Measurements from ENCODE around the gene JOSD2.
"Not testable (repeated sequence)": the region's sequence is repeated elsewhere in the genome, so short reads cannot be mapped to it uniquely, and the experiment has no call there.

JOSD2 gene

GRCh38 chr19:50546527-50547221, 35.7 kb upstream of the JOSD2 start:
- DNase-seq: no peak

GRCh38 chr19:50542943-50543342, 32.0 kb upstream of the JOSD2 start:
- DNase-seq: no peak

DNA sequence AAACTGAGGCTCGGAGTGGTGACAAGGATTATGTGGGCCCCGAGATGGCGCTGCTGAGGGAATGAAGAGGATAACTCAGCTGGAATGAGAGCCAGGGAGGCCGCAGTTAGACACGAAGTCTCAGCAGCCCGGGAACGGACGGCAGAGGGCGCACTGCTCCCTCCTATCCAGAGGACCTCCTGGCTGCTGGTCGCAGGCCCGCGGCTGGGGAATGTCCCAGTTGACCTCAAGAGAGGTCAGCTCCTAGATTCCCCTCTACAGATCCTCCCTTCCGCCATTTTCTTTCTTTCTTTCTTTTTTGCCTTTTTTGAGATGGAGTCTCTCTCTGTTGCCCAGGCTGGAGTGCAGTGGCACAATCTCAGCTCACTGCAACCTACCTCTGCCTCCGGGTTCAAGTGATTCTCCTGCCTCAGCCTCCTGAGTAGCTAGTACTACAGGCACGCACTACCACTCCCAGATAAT, 26.8 kb upstream of the JOSD2 start:
- peak; percentile 46 for DNase-seq

DNA sequence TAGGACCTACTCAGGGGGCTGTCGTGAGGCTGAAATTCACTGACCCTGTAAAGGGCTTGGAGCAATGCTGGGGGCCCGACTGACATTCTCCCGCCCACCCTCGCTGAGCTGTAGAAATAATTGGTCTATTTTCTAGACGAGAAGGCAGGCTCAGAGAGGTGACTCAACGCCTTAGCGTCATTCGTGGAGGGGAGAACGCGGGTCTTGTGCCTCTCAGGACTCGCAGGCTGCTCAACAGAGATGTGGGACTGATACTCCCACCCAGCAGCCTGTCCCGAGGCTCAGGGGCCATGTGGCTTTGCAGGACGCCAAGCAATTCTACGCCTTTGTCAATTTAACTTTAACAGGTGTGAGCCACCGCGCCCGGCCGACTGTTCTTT, 26.3 kb upstream of the JOSD2 start:
- no peak for DNase-seq

GRCh38 chr19:50536662-50537305, 25.8 kb upstream of the JOSD2 start:
- no peak for DNase-seq

DNA sequence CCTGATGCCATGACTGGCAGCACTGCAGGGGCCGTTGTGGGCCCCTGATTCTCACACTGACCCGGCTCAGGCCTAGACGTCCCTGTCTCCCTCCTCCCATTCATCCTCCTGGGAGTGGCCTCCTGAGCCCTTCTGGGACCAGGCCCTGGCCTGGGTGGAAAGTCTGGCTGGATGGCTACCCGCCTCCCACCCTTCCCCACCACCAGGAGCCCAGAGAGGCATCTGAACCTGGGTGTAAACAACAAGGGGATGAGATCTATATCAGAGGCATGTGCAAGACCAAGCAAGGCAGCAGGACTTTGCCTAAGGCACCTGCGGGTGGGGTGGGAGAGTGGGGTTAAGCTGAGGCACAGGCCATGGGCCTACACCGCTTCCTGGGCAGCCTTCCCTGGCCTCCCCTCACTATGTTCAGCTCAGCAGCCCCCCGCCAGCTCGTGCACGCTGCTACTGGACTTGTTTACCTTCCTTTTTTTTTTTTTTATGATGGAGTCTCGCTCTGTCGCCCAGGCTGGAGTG, 24.7 kb upstream of the JOSD2 start:
- DNase-seq: no peak

DNA sequence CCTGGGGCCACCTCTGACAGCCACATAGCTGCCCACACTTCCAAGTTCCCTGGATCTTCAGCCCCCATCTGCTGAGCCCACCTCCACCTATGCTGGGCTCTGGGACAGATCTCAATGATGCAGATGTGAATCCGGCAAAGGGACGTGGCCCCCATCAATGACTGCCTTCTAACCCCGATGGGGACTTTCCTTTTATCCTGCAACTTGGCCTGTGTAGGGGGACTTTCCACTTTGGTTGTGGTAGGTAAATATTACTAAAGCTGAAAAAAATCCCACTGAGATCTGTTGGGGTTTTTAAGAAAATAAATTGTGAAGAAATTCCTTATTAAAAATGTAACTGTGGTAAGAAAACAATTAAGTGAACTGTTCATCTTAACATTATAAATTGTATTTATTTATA, 23.5 kb upstream of the JOSD2 start:
- DNase-seq: no peak

GRCh38 chr19:50532952-50533351, 22.0 kb upstream of the JOSD2 start:
- no peak for DNase-seq

- DNase-seq: no peak
Observed at GRCh38 chr19:50531171-50531612, 20.2 kb upstream of the JOSD2 start.

DNA sequence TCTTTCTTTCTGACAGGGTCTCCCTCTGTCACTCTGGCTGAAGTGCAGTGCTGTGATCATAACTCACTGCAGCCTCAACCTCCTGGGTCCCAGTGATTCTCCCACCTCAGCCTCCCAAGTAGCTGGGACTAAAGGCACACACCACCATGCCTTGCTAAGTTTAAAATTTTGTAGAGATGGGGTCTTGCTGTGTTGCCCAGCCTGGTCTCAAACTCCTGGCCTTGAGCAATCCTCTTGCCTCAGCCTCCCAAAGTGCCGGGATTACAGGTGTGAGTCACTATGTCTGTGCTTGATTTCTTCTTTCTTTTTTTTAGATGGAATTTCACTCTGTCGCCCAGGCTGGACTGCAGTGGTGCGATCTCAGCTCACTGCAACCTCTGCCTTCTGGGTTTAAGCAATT, 17.1 kb upstream of the JOSD2 start:
- DNase-seq: not testable (repeated sequence)

- no peak for DNase-seq
Observed at GRCh38 chr19:50522881-50523280, 11.9 kb upstream of the JOSD2 start.

DNA sequence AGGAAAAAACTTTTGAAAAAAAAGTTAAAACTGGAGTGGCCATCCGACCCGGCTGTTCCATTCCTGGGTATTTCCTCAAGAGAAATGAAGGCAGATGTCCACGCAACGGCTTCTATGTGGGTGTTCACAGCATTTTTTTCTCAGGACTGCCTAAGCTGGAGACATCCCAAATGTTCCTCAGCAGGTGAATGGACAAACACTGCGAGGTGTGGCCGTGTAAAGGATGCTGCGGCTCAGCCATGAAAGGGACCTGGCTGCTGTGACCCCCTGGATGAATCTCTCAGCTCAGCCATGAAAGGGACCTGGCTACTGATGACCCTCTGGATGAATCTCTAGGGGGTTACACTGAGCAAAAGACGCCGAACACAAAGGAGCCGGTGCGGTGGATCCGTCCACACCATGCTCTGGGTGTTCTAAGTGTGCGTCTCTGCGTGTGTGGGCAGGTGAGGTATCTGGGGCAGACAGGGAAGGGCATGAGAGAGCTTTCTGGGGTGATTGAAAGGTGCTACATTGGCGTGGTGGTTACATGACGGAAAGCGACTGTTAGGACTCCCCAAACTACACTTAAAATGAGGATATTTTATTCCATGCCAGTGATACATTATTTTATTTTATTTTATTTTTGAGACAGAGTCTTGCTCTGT, 10.0 kb upstream of the JOSD2 start:
- no peak for DNase-seq

- DNase-seq: no peak
Observed at GRCh38 chr19:50519006-50519575, 8.1 kb upstream of the JOSD2 start.

GRCh38 chr19:50518091-50519005, 7.4 kb upstream of the JOSD2 start:
- DNase-seq: no peak

DNA sequence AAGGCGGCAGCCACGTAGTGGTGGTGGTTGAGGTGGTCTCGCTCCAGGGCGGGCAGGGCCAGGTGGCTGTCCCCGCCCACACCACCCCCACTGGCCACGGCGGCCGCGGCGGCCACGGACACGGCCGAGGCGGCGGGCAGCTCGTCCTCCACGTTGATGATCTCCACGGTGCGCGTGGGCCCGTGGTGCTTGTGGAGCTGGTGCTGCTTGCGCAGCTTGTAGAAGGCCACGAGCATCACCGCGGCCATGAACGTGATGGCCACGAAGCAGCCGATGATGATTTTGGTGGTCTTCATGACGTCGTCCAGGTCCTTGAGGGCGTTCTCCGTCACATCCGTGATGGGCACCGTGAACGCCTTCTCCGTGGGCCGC, 6.7 kb upstream of the JOSD2 start:
- no peak for DNase-seq

DNA sequence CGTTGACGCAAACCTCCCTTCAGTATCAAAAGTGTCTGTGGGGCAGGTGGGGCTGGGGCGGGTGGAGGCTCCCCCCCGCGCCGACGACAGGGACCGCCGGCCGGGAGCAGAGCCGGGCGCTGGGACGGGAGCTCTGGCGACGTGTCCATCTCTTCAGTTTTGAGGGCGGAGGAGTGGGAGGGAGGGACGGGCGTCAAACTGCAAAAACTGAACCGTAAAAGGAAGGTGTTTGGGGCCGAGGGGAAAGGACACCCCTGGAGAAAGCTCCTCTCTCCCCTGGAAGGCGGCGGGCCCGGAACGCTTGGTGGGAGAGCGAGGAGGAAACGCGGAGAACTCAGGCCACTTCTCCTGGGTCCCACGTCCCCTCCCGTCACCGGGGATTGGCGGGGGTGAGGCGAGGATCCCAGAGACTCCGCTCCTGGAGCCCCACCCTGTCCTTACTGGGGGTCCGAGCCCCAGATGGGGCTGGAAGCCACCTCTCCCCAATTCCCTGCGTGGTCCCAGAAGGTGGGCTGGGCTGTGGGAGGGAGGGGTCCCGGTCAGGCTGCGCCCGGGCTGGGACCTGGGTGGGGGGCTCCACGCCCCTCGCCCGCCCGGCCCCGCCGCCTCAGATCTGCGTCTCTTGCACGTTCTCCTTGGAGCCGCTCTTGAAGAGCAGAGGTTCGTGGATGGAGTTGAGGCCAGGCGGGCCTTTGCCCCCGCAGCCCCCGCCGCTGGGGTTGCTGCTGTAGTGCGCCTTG, 6.1 kb upstream of the JOSD2 start:
- no peak for DNase-seq

- DNase-seq: no peak
Observed at GRCh38 chr19:50516456-50516855, 5.5 kb upstream of the JOSD2 start.

GRCh38 chr19:50515168-50515561, 4.2 kb upstream of the JOSD2 start:
- no peak for DNase-seq

DNA sequence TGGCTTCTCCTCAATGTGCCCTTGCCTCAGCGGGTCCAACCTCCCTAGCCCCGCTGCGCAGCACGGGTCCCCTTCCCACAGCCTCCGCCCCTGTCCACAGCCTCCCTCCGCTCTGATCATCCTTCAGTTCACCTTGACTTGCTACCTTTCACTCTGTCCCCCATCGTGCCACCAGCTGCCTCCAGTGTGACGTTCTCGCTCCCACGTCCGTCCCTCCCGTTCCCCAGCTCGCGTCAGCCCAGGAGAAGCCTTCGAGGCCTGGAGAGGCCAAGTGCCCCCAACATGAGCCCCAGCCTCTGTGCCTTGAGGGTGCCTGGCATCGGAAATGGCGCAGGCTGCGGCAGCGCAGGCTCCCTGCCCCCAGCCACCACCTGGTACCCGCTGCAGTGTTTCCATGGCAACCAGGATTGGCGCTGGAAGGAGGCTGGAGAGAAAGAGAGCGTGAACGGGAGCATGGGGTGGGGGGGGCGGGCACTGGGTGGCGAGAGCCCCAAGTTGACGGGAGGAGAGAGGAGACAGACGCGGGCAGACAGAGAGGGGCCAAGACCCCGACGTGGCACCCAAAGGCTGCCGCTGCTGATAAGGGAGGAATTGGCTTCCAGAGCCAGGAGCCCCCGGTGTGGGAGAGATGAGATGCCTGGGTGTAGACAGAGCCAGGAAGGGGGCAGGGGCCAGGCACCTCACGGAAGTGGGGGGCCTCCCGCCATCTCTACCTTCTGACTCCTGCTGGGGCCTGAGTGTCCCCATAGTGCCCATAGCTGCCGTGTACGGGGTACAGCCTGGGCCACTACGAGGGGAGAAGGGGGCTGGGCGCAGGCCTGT, 3.6 kb upstream of the JOSD2 start:
- DNase-seq: no peak

DNA sequence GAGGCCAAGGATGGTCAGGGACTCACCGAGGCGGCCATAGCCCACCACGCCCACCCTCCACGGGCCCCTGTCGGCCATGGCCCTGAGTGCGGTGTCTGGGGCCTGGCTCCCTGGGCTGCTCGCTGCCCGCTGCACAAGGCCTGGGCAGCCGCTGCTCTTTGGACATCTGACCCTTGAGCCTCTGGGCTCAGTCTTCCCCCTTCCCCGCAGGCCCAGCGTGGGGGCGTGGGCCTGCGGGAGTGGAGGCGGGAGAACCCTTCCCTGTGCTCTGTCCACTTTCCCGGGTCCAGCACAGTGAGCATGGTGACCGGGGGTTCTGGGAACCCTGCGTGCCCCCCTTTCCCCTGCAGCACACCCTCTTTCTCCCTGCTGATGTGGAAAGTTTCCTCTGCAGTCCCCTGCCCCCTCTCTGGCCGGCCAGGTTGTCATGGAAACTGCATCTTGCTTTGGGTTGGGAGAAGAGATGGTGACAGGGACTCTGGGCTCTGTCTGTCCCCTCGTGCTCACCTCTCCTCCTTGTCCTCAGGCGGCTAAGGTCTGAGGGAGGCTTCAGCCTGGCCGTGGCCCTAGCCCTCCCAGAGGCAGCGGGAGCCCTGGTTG, 2.9 kb upstream of the JOSD2 start, which contains the start of gene ASPDH:
Gene ASPDH, minus strand, starts transcription at position 168 of the 600 bp plus-strand sequence. Its CDS starts 90 bp downstream, at position 78.
- DNase-seq: no peak
